HL-60/S4 treated with phorbol 12-myristate 13-acetate at 8.2 ng/mL for 4 days and 3 days (cell line): ENCODE data around the gene PWWP2B.

Experiments
- in situ Hi-C: fragments of 300-500 bp; cut with MboI; formaldehyde crosslinking; loops from 2 replicates; pipeline ENCODE4 v1.15.0; 2022; ENCODE audit warnings: low sequenced_read_pairs

Gene PWWP2B

GRCh38 chr10:132417957-132418441 lies 21.0 kb downstream of the PWWP2B start:
- in situ Hi-C loops, result no loop called here

GRCh38 chr10:132418527-132419416 lies 21.8 kb downstream of the PWWP2B start:
- in situ Hi-C loops, result no loop called here

- in situ Hi-C loops, result no loop called here
Measured at GRCh38 chr10:132419538-132420468, 22.8 kb downstream of the PWWP2B start.

GRCh38 chr10:132420469-132420980 lies 23.5 kb downstream of the PWWP2B start:
- in situ Hi-C loops, result no loop called here

GRCh38 chr10:132420981-132421846 lies 24.2 kb downstream of the PWWP2B start:
- in situ Hi-C loops, result no loop called here

GRCh38 chr10:132421847-132422751 lies 25.1 kb downstream of the PWWP2B start:
- in situ Hi-C loops, result no loop called here

GRCh38 chr10:132422903-132423825 lies 26.2 kb downstream of the PWWP2B start:
- in situ Hi-C loops, result no loop called here

- in situ Hi-C loops, result no loop called here
Measured at GRCh38 chr10:132423966-132424861, 27.2 kb downstream of the PWWP2B start.

- in situ Hi-C loops, result no loop called here
Measured at GRCh38 chr10:132425029-132425756, 28.2 kb downstream of the PWWP2B start.

- in situ Hi-C loops, result no loop called here
Measured at GRCh38 chr10:132425757-132426155, 28.8 kb downstream of the PWWP2B start.

- in situ Hi-C loops, result no loop called here
Measured at GRCh38 chr10:132427006-132427771, 30.2 kb downstream of the PWWP2B start.

GRCh38 chr10:132427939-132428367 lies 31.0 kb downstream of the PWWP2B start:
- in situ Hi-C loops, result no loop called here

GRCh38 chr10:132428486-132428995 lies 31.5 kb downstream of the PWWP2B start:
- in situ Hi-C loops, result no loop called here

- in situ Hi-C loops, result no loop called here
Measured at GRCh38 chr10:132429281-132430230, 32.6 kb downstream of the PWWP2B start.
